ENCODE measurements around the gene MCHR1.

GRCh38 chr22:40679249-40679963 is at the start of gene MCHR1:
- no peak for TF ChIP-seq POLR2A (IDR thresholded peaks at IDR 0.05; ENCODE audit: low read length)
- no peak for TF ChIP-seq GATA1 (IDR thresholded peaks at IDR 0.05; ENCODE audit: low read depth, low read length)
